Measurements from ENCODE around the gene CASP8AP2. TPM values are rescaled to one million over a fixed set of nuclear protein-coding genes. Genes with fewer than 3 reads are reported as not detected.

CASP8AP2 gene
- total and polyA plus RNA-seq, 2 donors (not counting 1 experiment from before 2014, with no cell fraction given) = 10.8 to 13.4 TPM

DNA sequence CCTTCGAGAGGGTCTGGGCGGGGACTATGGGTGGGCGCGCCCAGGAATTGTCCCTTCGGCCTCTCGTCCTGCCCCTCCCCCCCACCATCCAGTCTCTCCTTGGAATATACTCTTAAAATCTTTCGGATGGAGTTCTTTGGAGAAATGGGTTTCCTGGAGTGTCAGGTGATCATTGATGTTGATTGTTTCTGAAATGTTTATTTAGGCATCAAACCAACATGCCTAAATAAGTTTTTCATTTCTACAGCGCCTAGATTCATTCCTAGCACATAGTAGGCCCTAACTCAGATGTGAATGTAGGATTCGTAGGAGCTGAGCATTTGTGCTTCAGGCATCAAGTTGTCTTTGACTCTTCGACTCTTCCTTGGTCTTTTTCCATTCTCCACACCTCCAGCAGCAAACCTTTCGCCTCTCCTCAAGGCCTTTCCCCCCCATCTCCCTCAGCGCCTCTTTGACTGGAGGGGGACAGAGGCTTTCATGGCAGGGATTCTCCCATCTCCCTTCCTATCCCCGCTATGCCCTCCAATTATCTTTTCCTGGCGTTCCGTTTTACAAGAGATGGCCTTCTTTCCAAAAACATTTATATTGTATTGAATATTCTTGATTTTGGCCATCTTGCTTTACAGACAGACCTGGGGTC, 610 bp downstream of the CASP8AP2 start:
- Histone ChIP-seq H2AFZ (ENCODE audit: low read length) (peak overlapping the region; percentile 71), H3K79me2 (ENCODE audit: control insufficient read depth, insufficient read depth, low read length) (peaks cover 22% of the 10 kb centered on the region), H3K27ac (ENCODE audit: insufficient read depth, low read length) (peak overlapping the region; percentile 55), H4K20me1 (ENCODE audit: control insufficient read depth, extremely low read depth, insufficient read depth, low read length) (no peaks in the 10 kb centered on the region), H3K4me2 (ENCODE audit: extremely low read depth, insufficient read depth, low read length) (peak overlapping the region; percentile 91), H3K4me1 (ENCODE audit: control insufficient read depth, extremely low read depth, insufficient read depth, low read length) (no peaks in the 10 kb centered on the region), H3K36me3 (ENCODE audit: control insufficient read depth, insufficient read depth, low read length) (peaks cover 4% of the 10 kb centered on the region), H3K4me3 (replicated peaks in 1 of 4; ENCODE audit: control extremely low read depth in 1 of 4, insufficient read depth in 1 of 4, low read depth in 3 of 4, low read length in 4 of 4) (peak overlapping the region; percentile 37 to 97 (median 78)), H3K27me3 (ENCODE audit: control insufficient read depth, insufficient read depth, low read length) (no peaks in the 10 kb centered on the region), H3K9me3 (ENCODE audit: control insufficient read depth, insufficient read depth, low read depth, low read length) (no peaks in the 10 kb centered on the region), H3K9ac (ENCODE audit: insufficient read depth, low read length) (peak overlapping the region; percentile 56)
- TF ChIP-seq, protein P1, sequence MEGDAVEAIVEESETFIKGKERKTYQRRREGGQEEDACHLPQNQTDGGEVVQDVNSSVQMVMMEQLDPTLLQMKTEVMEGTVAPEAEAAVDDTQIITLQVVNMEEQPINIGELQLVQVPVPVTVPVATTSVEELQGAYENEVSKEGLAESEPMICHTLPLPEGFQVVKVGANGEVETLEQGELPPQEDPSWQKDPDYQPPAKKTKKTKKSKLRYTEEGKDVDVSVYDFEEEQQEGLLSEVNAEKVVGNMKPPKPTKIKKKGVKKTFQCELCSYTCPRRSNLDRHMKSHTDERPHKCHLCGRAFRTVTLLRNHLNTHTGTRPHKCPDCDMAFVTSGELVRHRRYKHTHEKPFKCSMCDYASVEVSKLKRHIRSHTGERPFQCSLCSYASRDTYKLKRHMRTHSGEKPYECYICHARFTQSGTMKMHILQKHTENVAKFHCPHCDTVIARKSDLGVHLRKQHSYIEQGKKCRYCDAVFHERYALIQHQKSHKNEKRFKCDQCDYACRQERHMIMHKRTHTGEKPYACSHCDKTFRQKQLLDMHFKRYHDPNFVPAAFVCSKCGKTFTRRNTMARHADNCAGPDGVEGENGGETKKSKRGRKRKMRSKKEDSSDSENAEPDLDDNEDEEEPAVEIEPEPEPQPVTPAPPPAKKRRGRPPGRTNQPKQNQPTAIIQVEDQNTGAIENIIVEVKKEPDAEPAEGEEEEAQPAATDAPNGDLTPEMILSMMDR (conservative IDR thresholded peaks at IDR 0.05 in 1 of 2, IDR thresholded peaks at IDR 0.05 in 1 of 2; ENCODE audit: low read depth in 1 of 2, low read length in 2 of 2) = no peak
- TF ChIP-seq EZH2 (IDR thresholded peaks at IDR 0.05; ENCODE audit: low read length, missing control alignments) = no peak
- no peak for DNase-seq (ENCODE audit: low read depth in 2 of 2)

DNA sequence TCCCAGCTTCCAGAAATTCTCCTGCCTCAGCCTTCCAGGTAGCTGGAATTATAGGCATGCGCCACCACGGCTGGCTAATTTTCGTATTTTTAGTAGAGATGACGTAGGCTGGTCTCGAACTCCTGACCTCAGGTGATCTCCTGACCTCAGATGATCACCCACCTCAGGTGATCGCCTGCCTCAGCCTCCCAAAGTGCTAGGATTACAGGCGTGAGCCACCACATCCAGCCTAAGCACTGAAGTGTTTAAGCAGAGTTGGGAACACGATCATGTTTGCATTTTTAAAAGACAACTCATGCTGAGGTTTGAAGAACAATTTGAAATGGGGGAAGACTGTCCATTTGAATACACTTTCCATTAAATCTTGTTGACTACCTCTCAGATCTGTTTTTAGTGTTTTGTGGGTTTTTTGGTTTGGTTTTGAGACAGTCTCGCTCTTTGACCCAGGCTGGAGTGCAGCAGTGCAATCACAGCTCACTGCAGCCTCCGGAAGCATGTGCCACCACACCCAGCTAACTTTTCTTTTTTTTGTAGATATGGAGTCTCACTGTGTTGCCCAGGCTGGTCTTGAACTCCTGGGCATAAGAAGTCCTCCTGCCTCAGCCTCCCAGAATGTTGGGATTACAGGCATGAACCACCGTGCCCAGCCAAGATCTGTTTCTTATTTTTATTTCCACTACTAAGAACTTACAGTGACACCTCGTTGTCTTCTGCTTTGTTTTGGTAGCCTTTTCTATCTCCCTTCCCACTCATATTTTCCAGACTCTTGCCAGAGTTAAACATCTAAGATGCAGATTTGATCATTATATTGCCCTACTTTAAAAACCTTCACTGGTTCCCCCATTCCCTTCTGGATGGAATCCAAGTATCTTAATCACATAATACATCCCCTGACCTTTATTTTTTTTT, 5.5 kb downstream of the CASP8AP2 start:
- no peak overlapping the region for H3K27ac ChIP-seq (ENCODE audit: insufficient read depth, low read length)
- H2AFZ ChIP-seq (ENCODE audit: low read length) = no peak overlapping the region
- H3K4me2 ChIP-seq (ENCODE audit: extremely low read depth, insufficient read depth, low read length) = no peak overlapping the region
- H3K79me2 ChIP-seq (ENCODE audit: control insufficient read depth, insufficient read depth, low read length) = peaks cover 26% of the 10 kb centered on the region
- DNase-seq (ENCODE audit: low read depth in 2 of 2) = peak in 1 of 2 donors; percentile 51
- no peaks in the 10 kb centered on the region for H3K27me3 ChIP-seq (ENCODE audit: control insufficient read depth, insufficient read depth, low read length)
- H3K4me3 ChIP-seq (replicated peaks in 1 of 4; ENCODE audit: control extremely low read depth in 1 of 4, insufficient read depth in 1 of 4, low read depth in 3 of 4, low read length in 4 of 4) = no peak overlapping the region
- no peak for TF ChIP-seq EZH2 (IDR thresholded peaks at IDR 0.05; ENCODE audit: low read length, missing control alignments)
- TF ChIP-seq, protein P1 (conservative IDR thresholded peaks at IDR 0.05 in 1 of 2, IDR thresholded peaks at IDR 0.05 in 1 of 2; ENCODE audit: low read depth in 1 of 2, low read length in 2 of 2) = no peak
- no peaks in the 10 kb centered on the region for H3K9me3 ChIP-seq (ENCODE audit: control insufficient read depth, insufficient read depth, low read depth, low read length)
- peaks cover 4% of the 10 kb centered on the region for H3K36me3 ChIP-seq (ENCODE audit: control insufficient read depth, insufficient read depth, low read length)
- no peak overlapping the region for H3K9ac ChIP-seq (ENCODE audit: insufficient read depth, low read length)
- H4K20me1 ChIP-seq (ENCODE audit: control insufficient read depth, extremely low read depth, insufficient read depth, low read length) = peaks cover 2% of the 10 kb centered on the region
- no peaks in the 10 kb centered on the region for H3K4me1 ChIP-seq (ENCODE audit: control insufficient read depth, extremely low read depth, insufficient read depth, low read length)

DNA sequence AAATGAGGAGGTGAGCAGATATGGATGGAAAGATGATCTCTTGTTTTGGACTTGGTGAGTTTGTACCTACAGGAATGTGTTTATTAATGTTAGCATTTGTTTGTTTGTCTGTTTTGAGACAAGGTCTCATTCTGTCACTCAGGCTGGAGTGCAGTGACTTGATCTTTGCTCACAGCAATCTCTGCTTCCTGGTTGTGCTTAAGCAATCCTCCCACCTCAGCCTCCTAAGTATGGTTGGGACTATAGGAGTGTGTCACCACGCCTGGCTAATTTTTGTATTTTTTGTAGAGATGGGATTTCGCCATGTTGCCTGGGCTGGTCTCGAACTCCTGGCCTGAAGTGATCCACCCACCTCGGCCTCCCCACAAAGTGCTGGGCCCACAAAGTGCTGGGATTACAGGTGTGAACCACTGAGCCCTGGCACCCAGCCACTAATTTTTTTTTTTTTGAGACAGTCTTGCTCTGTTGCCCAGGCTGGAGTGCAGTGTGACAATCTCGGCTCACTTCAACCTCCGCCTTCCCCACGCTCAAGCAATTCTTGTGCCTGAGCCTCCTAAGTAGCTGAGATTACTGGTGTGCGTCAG, 7.1 kb downstream of the CASP8AP2 start:
- Histone ChIP-seq H3K9ac (ENCODE audit: insufficient read depth, low read length) (no peak overlapping the region), H3K79me2 (ENCODE audit: control insufficient read depth, insufficient read depth, low read length) (peaks cover 13% of the 10 kb centered on the region), H3K9me3 (ENCODE audit: control insufficient read depth, insufficient read depth, low read depth, low read length) (no peaks in the 10 kb centered on the region), H3K27me3 (ENCODE audit: control insufficient read depth, insufficient read depth, low read length) (no peaks in the 10 kb centered on the region), H3K4me3 (replicated peaks in 1 of 4; ENCODE audit: control extremely low read depth in 1 of 4, insufficient read depth in 1 of 4, low read depth in 3 of 4, low read length in 4 of 4) (no peak overlapping the region), H3K36me3 (ENCODE audit: control insufficient read depth, insufficient read depth, low read length) (peaks cover 4% of the 10 kb centered on the region), H3K27ac (ENCODE audit: insufficient read depth, low read length) (no peak overlapping the region), H3K4me2 (ENCODE audit: extremely low read depth, insufficient read depth, low read length) (no peak overlapping the region), H2AFZ (ENCODE audit: low read length) (no peak overlapping the region), H4K20me1 (ENCODE audit: control insufficient read depth, extremely low read depth, insufficient read depth, low read length) (peaks cover 2% of the 10 kb centered on the region), H3K4me1 (ENCODE audit: control insufficient read depth, extremely low read depth, insufficient read depth, low read length) (no peaks in the 10 kb centered on the region)
- no peak for DNase-seq (ENCODE audit: low read depth in 2 of 2)
- TF ChIP-seq, protein P1 (conservative IDR thresholded peaks at IDR 0.05 in 1 of 2, IDR thresholded peaks at IDR 0.05 in 1 of 2; ENCODE audit: low read depth in 1 of 2, low read length in 2 of 2) = no peak
- no peak for TF ChIP-seq EZH2 (IDR thresholded peaks at IDR 0.05; ENCODE audit: low read length, missing control alignments)
